Measurements from ENCODE around the gene RNPEP.
A peak's percentile ranks its signal among the peaks of the same experiment; 100 is the strongest.

The RNPEP gene

GRCh38 chr1:201968202-201968925, 14.1 kb upstream of the RNPEP start:
- H3K4me3 ChIP-seq (ENCODE audit: low read length): no peak overlapping the region
- H3K27ac ChIP-seq (ENCODE audit: low read depth, low read length): no peak overlapping the region
- peaks cover 7% of the 10 kb centered on the region for H3K4me1 ChIP-seq (ENCODE audit: control insufficient read depth, low read length)
- no peaks in the 10 kb centered on the region for H3K9me2 ChIP-seq (replicated peaks; ENCODE audit: control insufficient read depth, low read length)
- no peaks in the 10 kb centered on the region for H3K27me3 ChIP-seq (ENCODE audit: control insufficient read depth, low read length)
- peaks cover 65% of the 10 kb centered on the region for H3K36me3 ChIP-seq (ENCODE audit: control insufficient read depth, low read length)
- peaks cover 22% of the 10 kb centered on the region for H3F3A ChIP-seq (ENCODE audit: control insufficient read depth, insufficient read depth)
- H3K4me2 ChIP-seq (ENCODE audit: low read length): no peak overlapping the region
- 0 out of 2 replicates have a peak, but pooled peaks cover 2% of the 10 kb centered on the region for H3K79me2 ChIP-seq (ENCODE audit: control insufficient read depth, low read length)
- TF ChIP-seq CTCF (IDR thresholded peaks at IDR 0.05; ENCODE audit: low read depth, low read length, poor library complexity, severe bottlenecking) (no peak), EZH2phosphoT487 (IDR thresholded peaks at IDR 0.05; ENCODE audit: borderline replicate concordance, low read length) (no peak)
- H3K9me3 ChIP-seq (ENCODE audit: control insufficient read depth, insufficient read depth, low read length): no peaks in the 10 kb centered on the region
- H4K20me1 ChIP-seq (ENCODE audit: control insufficient read depth, insufficient read depth, low read depth, low read length): peaks cover 5% of the 10 kb centered on the region; the same call in 1 of the 2 replicates

GRCh38 chr1:201970334-201971159, 11.9 kb upstream of the RNPEP start:
- Histone ChIP-seq H3K9me3 (ENCODE audit: control insufficient read depth, insufficient read depth, low read length) (no peaks in the 10 kb centered on the region), H4K20me1 (ENCODE audit: control insufficient read depth, insufficient read depth, low read depth, low read length) (peaks cover 5% of the 10 kb centered on the region; the same call in 1 of the 2 replicates), H3K4me2 (ENCODE audit: low read length) (no peak overlapping the region), H3K27me3 (ENCODE audit: control insufficient read depth, low read length) (0 out of 2 replicates have a peak, but pooled peaks cover 7% of the 10 kb centered on the region), H3K36me3 (ENCODE audit: control insufficient read depth, low read length) (peaks cover 48% of the 10 kb centered on the region), H3K79me2 (ENCODE audit: control insufficient read depth, low read length) (0 out of 2 replicates have a peak, but pooled peaks cover 2% of the 10 kb centered on the region), H3F3A (ENCODE audit: control insufficient read depth, insufficient read depth) (peaks cover 18% of the 10 kb centered on the region), H3K27ac (ENCODE audit: low read depth, low read length) (no peak overlapping the region), H3K4me3 (ENCODE audit: low read length) (no peak overlapping the region), H3K9me2 (replicated peaks; ENCODE audit: control insufficient read depth, low read length) (no peaks in the 10 kb centered on the region), H3K4me1 (ENCODE audit: control insufficient read depth, low read length) (peaks cover 7% of the 10 kb centered on the region)
- TF ChIP-seq EZH2phosphoT487 (IDR thresholded peaks at IDR 0.05; ENCODE audit: borderline replicate concordance, low read length) (no peak), CTCF (IDR thresholded peaks at IDR 0.05; ENCODE audit: low read depth, low read length, poor library complexity, severe bottlenecking) (no peak)

- Histone ChIP-seq H4K20me1 (ENCODE audit: control insufficient read depth, insufficient read depth, low read depth, low read length) (no peaks in the 10 kb centered on the region), H3K4me3 (ENCODE audit: low read length) (peak overlapping the region; percentile 96), H3K36me3 (ENCODE audit: control insufficient read depth, low read length) (no peaks in the 10 kb centered on the region), H3K27me3 (ENCODE audit: control insufficient read depth, low read length) (no peaks in the 10 kb centered on the region), H3F3A (ENCODE audit: control insufficient read depth, insufficient read depth) (peaks cover 10% of the 10 kb centered on the region), H3K27ac (ENCODE audit: low read depth, low read length) (no peak overlapping the region), H3K9me2 (replicated peaks; ENCODE audit: control insufficient read depth, low read length) (no peaks in the 10 kb centered on the region), H3K79me2 (ENCODE audit: control insufficient read depth, low read length) (peaks cover 35% of the 10 kb centered on the region), H3K9me3 (ENCODE audit: control insufficient read depth, insufficient read depth, low read length) (no peaks in the 10 kb centered on the region), H3K4me1 (ENCODE audit: control insufficient read depth, low read length) (peaks cover 21% of the 10 kb centered on the region), H3K4me2 (ENCODE audit: low read length) (peak overlapping the region; percentile 94)
- no peak for TF ChIP-seq CTCF (IDR thresholded peaks at IDR 0.05; ENCODE audit: low read depth, low read length, poor library complexity, severe bottlenecking)
- TF ChIP-seq EZH2phosphoT487 (IDR thresholded peaks at IDR 0.05; ENCODE audit: borderline replicate concordance, low read length): no peak
Measured at GRCh38 chr1:201982082-201982622, 296 bp upstream of the RNPEP start.

Measured in DOHH2 (cell line).